Hematopoietic multipotent progenitor cell treated with erythropoietin and hydrocortisone succinate and interleukin-3 and kit ligand, for 15 days (in vitro differentiated cells): Measurements from ENCODE around the gene MEOX1.

Source experiments
- DNase-seq: peaks from one replicate; pipeline ENCODE4 v3.0.0-alpha.2; 2015; ENCODE audit warnings: low spot score

Gene MEOX1

GRCh38 chr17:43655693-43656255, 5.9 kb downstream of the MEOX1 start:
- DNase-seq, result no peak

GRCh38 chr17:43652124-43652480, 9.6 kb downstream of the MEOX1 start:
- DNase-seq, result no peak

GRCh38 chr17:43650471-43650870, 11.3 kb downstream of the MEOX1 start:
- no peak for DNase-seq

GRCh38 chr17:43648916-43649315, 12.8 kb downstream of the MEOX1 start:
- no peak for DNase-seq

- DNase-seq, result no peak
Observed at GRCh38 chr17:43645765-43646481, 15.8 kb downstream of the MEOX1 start.

- no peak for DNase-seq
Observed at GRCh38 chr17:43645450-43645764, 16.3 kb downstream of the MEOX1 start.

GRCh38 chr17:43644081-43644480, 17.6 kb downstream of the MEOX1 start:
- no peak for DNase-seq

GRCh38 chr17:43641416-43641815, 20.3 kb downstream of the MEOX1 start:
- DNase-seq, result no peak

DNA sequence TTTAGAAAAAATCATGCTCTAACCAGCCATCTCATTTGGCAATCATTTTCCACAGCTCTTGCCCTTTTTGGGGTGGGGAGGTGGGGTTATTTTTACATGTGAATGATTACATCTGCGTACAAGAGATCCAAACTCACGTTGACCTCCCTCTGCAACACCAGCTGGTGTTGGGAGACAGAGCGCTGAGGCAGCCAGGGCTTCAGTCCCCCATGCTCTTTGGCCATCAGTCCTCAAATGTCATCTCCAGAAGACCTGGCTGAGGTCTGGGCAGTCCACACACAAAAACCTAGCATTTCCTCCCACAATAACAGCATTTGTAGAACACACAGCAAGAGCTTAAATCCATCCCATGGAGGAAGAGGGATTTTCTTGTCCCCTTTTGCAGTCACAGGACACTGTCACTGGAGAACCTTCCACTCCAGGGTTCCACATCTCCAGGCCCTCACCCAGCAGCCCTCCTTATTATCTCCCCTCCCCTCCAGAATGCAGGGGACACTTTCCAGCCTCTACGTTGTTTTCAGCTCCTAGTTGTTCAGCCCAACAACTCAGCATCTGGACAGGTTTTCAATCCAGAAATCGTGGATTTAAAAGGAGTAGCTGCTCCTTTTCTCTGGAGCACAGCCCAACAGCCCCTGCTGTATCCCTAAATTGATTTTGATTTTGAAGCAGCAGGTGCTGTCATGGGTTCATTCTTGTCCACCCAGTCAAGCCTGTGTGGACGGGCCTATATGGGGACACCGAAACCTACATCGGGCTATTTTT, 21.1 kb downstream of the MEOX1 start:
- no peak for DNase-seq

GRCh38 chr17:43637563-43638323, 24.0 kb downstream of the MEOX1 start:
- DNase-seq, result no peak

- DNase-seq, result no peak
Observed at GRCh38 chr17:43636426-43636825, 25.3 kb downstream of the MEOX1 start.

GRCh38 chr17:43634591-43635125, 27.1 kb downstream of the MEOX1 start:
- no peak for DNase-seq

DNA sequence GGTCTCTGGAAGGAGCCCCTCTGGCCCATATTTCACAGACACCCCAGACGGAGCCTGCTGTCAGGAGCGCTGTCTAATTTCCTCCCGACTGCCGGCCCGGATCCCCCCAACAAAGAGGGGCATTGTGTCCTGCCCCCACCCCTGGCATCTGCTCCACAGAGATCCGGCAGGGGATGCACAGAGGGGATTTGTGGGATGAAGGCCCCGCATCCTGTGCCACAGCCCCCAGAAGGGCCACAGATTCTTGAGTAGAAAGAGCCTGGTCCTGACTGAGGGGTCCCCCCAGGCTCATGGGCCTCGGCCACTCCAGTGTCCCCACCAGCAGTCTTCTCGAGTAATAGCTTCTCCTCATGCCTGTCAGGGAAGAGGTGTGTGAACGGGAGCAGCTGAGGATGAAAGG, 29.5 kb downstream of the MEOX1 start:
- DNase-seq, result no peak

DNA sequence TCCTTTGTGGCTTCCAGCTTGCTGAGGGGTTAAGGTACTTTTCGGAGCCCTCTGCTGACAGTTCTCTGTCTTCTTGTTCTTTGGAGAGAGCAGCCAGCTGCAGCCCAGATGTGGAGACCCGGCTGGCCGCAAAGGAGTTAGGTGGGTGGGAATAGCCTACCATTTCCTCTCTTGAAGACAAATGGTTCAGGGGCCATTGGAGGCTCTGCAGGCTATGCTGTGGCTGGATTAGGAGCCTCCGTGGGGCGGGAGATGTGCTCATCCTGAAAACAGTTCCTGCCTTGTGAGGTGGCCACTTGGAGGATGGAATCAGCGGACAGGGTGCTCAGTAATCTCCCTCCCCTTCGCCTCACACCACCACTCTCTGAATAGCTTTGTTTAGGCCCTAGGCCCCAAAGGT, 30.3 kb downstream of the MEOX1 start:
- no peak for DNase-seq

- no peak for DNase-seq
Observed at GRCh38 chr17:43628089-43628650, 33.6 kb downstream of the MEOX1 start.

DNA sequence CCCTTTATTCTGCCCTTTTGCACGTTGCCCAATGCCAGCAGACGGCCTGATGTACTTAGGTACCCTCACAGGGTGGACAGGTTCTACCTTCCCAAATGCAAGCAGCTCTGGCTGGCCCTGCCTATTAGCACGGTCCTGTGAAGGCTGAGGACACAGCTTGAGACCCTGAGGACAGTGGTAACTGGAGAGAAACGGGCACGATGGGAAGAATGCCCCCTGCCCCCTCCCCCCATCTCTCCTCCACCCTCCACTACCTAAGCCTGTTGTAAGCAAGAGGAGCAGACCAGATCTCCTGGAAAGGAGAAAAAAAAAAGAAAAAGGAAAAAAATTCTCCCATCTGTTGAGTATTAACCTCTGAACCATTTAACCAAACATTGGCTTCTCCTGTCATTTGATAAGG, 34.1 kb downstream of the MEOX1 start:
- no peak for DNase-seq

DNA sequence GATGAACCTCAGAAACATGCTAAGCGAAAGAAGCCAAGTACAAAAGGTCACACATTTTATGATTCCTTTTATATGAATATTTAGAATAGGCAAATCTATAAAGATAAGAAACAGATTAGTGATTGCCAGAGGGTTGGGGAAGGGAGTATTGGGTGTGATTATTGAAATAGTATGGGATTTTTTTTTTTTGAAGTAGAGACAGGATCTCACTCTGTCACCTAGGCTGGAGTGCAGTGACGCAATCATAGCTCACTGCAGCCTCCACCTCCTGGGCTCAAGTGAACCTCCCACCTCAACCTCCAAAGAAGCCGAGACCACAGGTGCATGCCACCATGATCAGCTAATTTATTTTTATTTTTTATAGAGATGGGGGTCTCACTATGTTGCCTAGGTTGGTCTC, 35.7 kb downstream of the MEOX1 start:
- no peak for DNase-seq

- no peak for DNase-seq
Observed at GRCh38 chr17:43625606-43626005, 36.1 kb downstream of the MEOX1 start.

GRCh38 chr17:43620581-43620980, 41.1 kb downstream of the MEOX1 start:
- no peak for DNase-seq

DNA sequence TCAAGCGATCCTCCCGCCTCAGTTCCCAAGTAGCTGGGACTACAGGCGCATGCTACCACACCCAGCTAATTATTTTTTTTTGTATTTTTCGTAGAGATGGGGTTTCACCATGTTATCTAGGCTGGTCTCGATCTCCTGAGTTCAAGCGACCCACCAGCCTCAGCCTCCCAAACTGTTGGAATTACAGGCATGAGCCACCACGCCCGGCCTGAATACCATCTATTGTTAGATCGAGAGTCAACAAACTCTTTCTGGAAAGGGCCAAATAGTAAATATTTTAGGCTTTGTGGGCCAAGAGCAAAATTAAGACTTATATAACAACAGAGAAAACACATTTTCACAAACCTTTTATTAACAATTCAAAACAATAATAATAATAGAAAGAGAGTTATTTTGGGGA, 41.6 kb downstream of the MEOX1 start:
- DNase-seq, result no peak

GRCh38 chr17:43619705-43620104, 42.0 kb downstream of the MEOX1 start:
- DNase-seq, result no peak

DNA sequence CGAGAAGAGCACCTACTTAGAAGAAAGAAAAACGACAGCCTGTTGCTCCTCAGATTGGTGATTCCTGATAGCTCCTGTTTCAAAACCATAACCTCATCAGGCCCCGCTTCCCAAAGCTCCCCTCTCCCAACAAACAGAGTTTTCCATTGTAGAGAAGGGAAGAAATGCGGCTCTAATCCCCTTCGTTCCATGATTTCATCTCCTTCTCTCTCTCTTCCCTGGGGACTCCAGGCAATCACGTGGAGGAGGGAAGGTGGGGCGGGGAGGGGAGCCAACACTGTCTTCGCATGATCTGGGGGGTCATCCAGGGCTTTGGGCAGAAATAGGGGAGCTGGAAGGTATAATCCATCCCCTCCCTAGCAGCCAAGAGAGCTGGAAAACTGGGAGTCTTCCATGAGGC, 43.4 kb downstream of the MEOX1 start:
- no peak for DNase-seq
